Neuronal stem cell (in vitro differentiated cells): ENCODE results near the gene PGBD1.
A peak's percentile ranks its signal among the peaks of the same experiment; 100 is the strongest.

Experiments used
- DNase-seq: peaks from one replicate; pipeline ENCODE4 v3.0.0-alpha.2; 2013; ENCODE audit warnings: low spot score
- H2AFZ ChIP-seq: one replicate; pipeline ENCODE4 v1.6.1; 2013; ENCODE audit warnings: mild to moderate bottlenecking, low read length, inconsistent platforms
- H2AK5ac ChIP-seq: 2 replicates; pipeline ENCODE4 v1.6.1; 2013; ENCODE audit warnings: low read depth, mild to moderate bottlenecking, inconsistent platforms, low read length, moderate library complexity, mixed read lengths
- H2BK120ac ChIP-seq: 2 replicates; pipeline ENCODE4 v1.6.1; 2013; ENCODE audit warnings: low read depth, mild to moderate bottlenecking, inconsistent platforms, low read length, moderate library complexity, mixed read lengths
- H2BK12ac ChIP-seq: one replicate; pipeline ENCODE4 v1.6.1; 2013; ENCODE audit warnings: low read length, inconsistent platforms
- H2BK15ac ChIP-seq: 2 replicates; pipeline ENCODE4 v1.6.1; 2013; ENCODE audit warnings: mild to moderate bottlenecking, low read length, inconsistent platforms, mixed read lengths
- H2BK5ac ChIP-seq: one replicate; pipeline ENCODE4 v1.6.1; 2013; ENCODE audit warnings: inconsistent platforms, mild to moderate bottlenecking, low read length, moderate library complexity
- H3K14ac ChIP-seq: one replicate; pipeline ENCODE4 v1.6.1; 2013; ENCODE audit warnings: low read length, inconsistent platforms
- H3K18ac ChIP-seq: 2 replicates; pipeline ENCODE4 v1.6.1; 2013; ENCODE audit warnings: low read length, inconsistent platforms
- H3K23ac ChIP-seq: 2 replicates; pipeline ENCODE4 v1.6.1; 2013; ENCODE audit warnings: low read depth, mild to moderate bottlenecking, mixed read lengths, low read length, inconsistent platforms; ENCODE audit not compliant: poor library complexity
- H3K27ac ChIP-seq: replicated peaks from 3 replicates; pipeline ENCODE4 v1.5.1; 2013; ENCODE audit warnings: low read length, inconsistent platforms
- H3K27me3 ChIP-seq, 3 experiments: 2 replicates each; pipeline ENCODE4 v1.6.1; 2013; ENCODE audit warnings: low read length in 3 of 3, mild to moderate bottlenecking in 2 of 3, inconsistent platforms in 1 of 3, low read depth in 1 of 3, mixed read lengths in 1 of 3, moderate library complexity in 1 of 3; ENCODE audit not compliant: control insufficient read depth in 3 of 3, insufficient read depth in 3 of 3
- H3K36me3 ChIP-seq, 2 donors: replicated peaks in 1 of 2; 2 replicates each; pipeline ENCODE4 v1.6.1; 2013; ENCODE audit warnings: low read length in 2 of 2; ENCODE audit not compliant: control insufficient read depth in 2 of 2, insufficient read depth in 2 of 2
- H3K4ac ChIP-seq: 2 replicates; pipeline ENCODE4 v1.6.1; 2013; ENCODE audit warnings: inconsistent platforms, mild to moderate bottlenecking, low read length, moderate library complexity
- H3K4me1 ChIP-seq, 2 donors: 1 replicate in 1 of 2; 2 replicates in 1 of 2; pipeline ENCODE4 v1.6.1; 2013; ENCODE audit warnings: low read length in 2 of 2, low read depth in 1 of 2; ENCODE audit not compliant: control insufficient read depth in 2 of 2, insufficient read depth in 1 of 2
- H3K4me2 ChIP-seq: one replicate; pipeline ENCODE4 v1.6.1; 2013; ENCODE audit warnings: mild to moderate bottlenecking, low read length, inconsistent platforms; ENCODE audit not compliant: insufficient read depth, poor library complexity, severe bottlenecking
- H3K4me3 ChIP-seq, 2 donors: 2 replicates each; pipeline ENCODE4 v1.5.1; 2013; ENCODE audit warnings: low read length in 2 of 2, mild to moderate bottlenecking in 2 of 2, inconsistent platforms in 1 of 2, moderate library complexity in 1 of 2
- H3K79me1 ChIP-seq: one replicate; pipeline ENCODE4 v1.6.1; 2013; ENCODE audit warnings: low read depth, mild to moderate bottlenecking, inconsistent platforms, low read length, moderate library complexity
- H3K9ac ChIP-seq: one replicate; pipeline ENCODE4 v1.6.1; 2013; ENCODE audit warnings: mild to moderate bottlenecking, low read depth, low read length, inconsistent platforms; ENCODE audit not compliant: poor library complexity
- H3K9me3 ChIP-seq, 2 donors: replicated peaks in 1 of 2; 2 replicates each; pipeline versions ENCODE3 to v1.6.1; 2013; ENCODE audit warnings: low read length in 2 of 2, mild to moderate bottlenecking in 2 of 2, inconsistent platforms in 1 of 2, low read depth in 1 of 2, mixed read lengths in 1 of 2, moderate library complexity in 1 of 2; ENCODE audit not compliant: control insufficient read depth in 2 of 2, insufficient read depth in 1 of 2
- H4K8ac ChIP-seq: one replicate; pipeline ENCODE4 v1.6.1; 2013; ENCODE audit warnings: low read depth, mild to moderate bottlenecking, inconsistent platforms, low read length, moderate library complexity
- H4K91ac ChIP-seq: one replicate; pipeline ENCODE4 v1.6.1; 2013; ENCODE audit warnings: low read length, low read depth, mild to moderate bottlenecking, inconsistent platforms; ENCODE audit not compliant: poor library complexity
- WGBS, 2 donors: extraction: QIAGEN DNeasy Blood & Tissue Kit; methylation state at CpG; one replicate each; pipeline ENCODE4 v1.1.7; 2013; ENCODE audit warnings: missing lambda C conversion rate in 2 of 2, mixed read lengths in 1 of 2; ENCODE audit not compliant: insufficient read length in 2 of 2, insufficient replicate concordance in 1 of 2; ENCODE audit errors: extremely low coverage in 2 of 2; 5-methylcytosine and 5-hydroxymethylcytosine counted together

The PGBD1 gene

DNA sequence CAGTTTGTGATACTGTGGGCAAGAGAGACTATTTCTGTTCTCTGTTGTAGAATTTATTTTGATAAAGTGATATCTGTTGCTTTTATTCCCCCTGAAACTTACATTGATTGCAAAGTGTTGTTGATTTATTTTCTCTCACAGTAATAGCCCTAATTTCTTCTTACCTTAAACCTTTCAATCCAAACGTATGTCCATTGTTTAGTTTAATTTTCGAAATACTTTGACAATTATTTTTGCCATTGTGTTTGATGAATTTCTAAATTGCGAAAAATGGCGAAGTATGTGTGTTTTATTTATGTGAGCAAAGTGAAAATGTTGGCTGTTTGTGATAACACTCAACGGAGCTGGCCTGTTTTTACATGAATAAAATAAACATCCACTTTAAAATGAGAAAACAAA, 14.8 kb upstream of the PGBD1 start:
- DNase-seq, result no peak
- H2AK5ac ChIP-seq, result no peak overlapping the region
- H3K4me1 ChIP-seq, result peaks cover 0 to 2% of the 10 kb centered on the region in 2 donors
- no peak overlapping the region for H3K14ac ChIP-seq
- no peak overlapping the region for H3K9ac ChIP-seq
- H4K8ac ChIP-seq, result no peak overlapping the region
- no peak overlapping the region for H3K4ac ChIP-seq
- H3K79me1 ChIP-seq, result no peaks in the 10 kb centered on the region
- H3K23ac ChIP-seq, result no peak overlapping the region
- no peak overlapping the region for H2BK120ac ChIP-seq
- no peak overlapping the region for H4K91ac ChIP-seq
- H3K4me3 ChIP-seq, result peak overlapping the region in 1 of 2 donors; percentile 70
- no peak overlapping the region for H3K18ac ChIP-seq
- no peak overlapping the region for H2BK5ac ChIP-seq
- no peak overlapping the region for H3K27ac ChIP-seq
- peaks cover 0 to 4% of the 10 kb centered on the region in 2 donors for H3K36me3 ChIP-seq
- peaks cover 0 to 10% (median 0%) of the 10 kb centered on the region in 3 experiments for H3K27me3 ChIP-seq
- H3K9me3 ChIP-seq, result no peaks in the 10 kb centered on the region
- no CpG with 5 or more reads among the region's 5 CpGs for WGBS, 2 donors
- H2BK15ac ChIP-seq, result no peak overlapping the region
- peak overlapping the region; percentile 95 for H2AFZ ChIP-seq
- H2BK12ac ChIP-seq, result no peak overlapping the region
- H3K4me2 ChIP-seq, result peak overlapping the region; percentile 56

- no peak within 1 kb of the TSS for H2BK15ac ChIP-seq
- H3K4ac ChIP-seq, result no peak within 1 kb of the TSS
- H3K9me3 ChIP-seq, result no peaks in the 10 kb centered on the region
- peak within 1 kb of the TSS; percentile 86 for H3K27ac ChIP-seq
- WGBS, 2 donors, result no CpG with 5 or more reads among the region's 32 CpGs
- peak within 1 kb of the TSS; percentile 92 for H3K9ac ChIP-seq
- no peak within 1 kb of the TSS for H3K14ac ChIP-seq
- no peak within 1 kb of the TSS for H2BK120ac ChIP-seq
- H2BK12ac ChIP-seq, result no peak within 1 kb of the TSS
- no peak within 1 kb of the TSS for H4K8ac ChIP-seq
- H3K36me3 ChIP-seq, result peaks cover 4 to 9% of the 10 kb centered on the region in 2 donors
- peaks cover 0 to 2% of the 10 kb centered on the region in 2 donors for H3K4me1 ChIP-seq
- H3K18ac ChIP-seq, result peak within 1 kb of the TSS; percentile 96
- H3K4me2 ChIP-seq, result peak within 1 kb of the TSS; percentile 56
- DNase-seq, result peak; percentile 87
- no peaks in the 10 kb centered on the region for H3K79me1 ChIP-seq
- H3K23ac ChIP-seq, result peak within 1 kb of the TSS; percentile 62
- no peak within 1 kb of the TSS for H4K91ac ChIP-seq
- H2BK5ac ChIP-seq, result no peak within 1 kb of the TSS
- peak within 1 kb of the TSS; percentile 70 to 90 for H3K4me3 ChIP-seq
- peak within 1 kb of the TSS; percentile 95 for H2AFZ ChIP-seq
- no peak within 1 kb of the TSS for H2AK5ac ChIP-seq
- H3K27me3 ChIP-seq, result peaks cover 0 to 10% (median 0%) of the 10 kb centered on the region in 3 experiments
These were observed 14.2 kb upstream of the PGBD1 start, which contains the start of gene ZSCAN26 for GRCh38 chr6:28266962-28267694. ZSCAN26 (plus strand) TSS chr6:28267143; CDS start chr6:28271920, 4,777 bp downstream.

- Histone ChIP-seq H3K36me3 (peaks cover 6 to 15% of the 10 kb centered on the region in 2 donors), H2BK12ac (no peak overlapping the region), H2AK5ac (no peak overlapping the region), H4K91ac (no peak overlapping the region), H3K4ac (no peak overlapping the region), H3K9me3 (no peaks in the 10 kb centered on the region), H3K4me3 (peak overlapping the region; percentile 70 to 90), H2BK5ac (no peak overlapping the region), H3K23ac (no peak overlapping the region), H3K9ac (no peak overlapping the region), H3K4me1 (peaks cover 0 to 2% of the 10 kb centered on the region in 2 donors), H3K14ac (no peak overlapping the region), H3K18ac (no peak overlapping the region), H3K4me2 (peak overlapping the region; percentile 56), H2BK120ac (no peak overlapping the region), H2AFZ (peak overlapping the region; percentile 95), H3K27me3 (peaks cover 0 to 7% (median 0%) of the 10 kb centered on the region in 3 experiments), H3K79me1 (no peaks in the 10 kb centered on the region), H3K27ac (no peak overlapping the region), H4K8ac (no peak overlapping the region), H2BK15ac (no peak overlapping the region)
- 100% methylated on average over 1 of the region's 1 CpG; no CpG with 5 or more reads in 1 of the 2 donors for WGBS, 2 donors
- DNase-seq, result no peak
These were observed 13.7 kb upstream of the PGBD1 start for GRCh38 chr6:28267695-28268059.

- H2BK15ac ChIP-seq, result no peak overlapping the region
- H2BK12ac ChIP-seq, result no peak overlapping the region
- no peak overlapping the region for H2BK120ac ChIP-seq
- no peak overlapping the region for H3K23ac ChIP-seq
- no peak overlapping the region for H3K9ac ChIP-seq
- no peaks in the 10 kb centered on the region for H3K27me3 ChIP-seq
- no peak for DNase-seq
- H3K36me3 ChIP-seq, result peaks cover 9 to 33% of the 10 kb centered on the region in 2 donors
- no peak overlapping the region for H3K18ac ChIP-seq
- no peak overlapping the region for H2AK5ac ChIP-seq
- no peak overlapping the region for H3K27ac ChIP-seq
- no peak overlapping the region for H3K4ac ChIP-seq
- H3K14ac ChIP-seq, result no peak overlapping the region
- no peak overlapping the region for H3K4me3 ChIP-seq
- no peak overlapping the region for H4K8ac ChIP-seq
- H2BK5ac ChIP-seq, result no peak overlapping the region
- no peak overlapping the region for H2AFZ ChIP-seq
- H4K91ac ChIP-seq, result no peak overlapping the region
- H3K79me1 ChIP-seq, result no peaks in the 10 kb centered on the region
- H3K4me1 ChIP-seq, result peaks cover 0 to 2% of the 10 kb centered on the region in 2 donors
- H3K4me2 ChIP-seq, result no peak overlapping the region
- H3K9me3 ChIP-seq, result no peaks in the 10 kb centered on the region
These were observed 11.9 kb upstream of the PGBD1 start for GRCh38 chr6:28269492-28269891.
